Measurements from ENCODE around the gene COL11A2.
A peak's percentile ranks its signal among the peaks of the same experiment; 100 is the strongest.
"Not testable (repeated sequence)": the region's sequence is repeated elsewhere in the genome, so short reads cannot be mapped to it uniquely, and the experiment has no call there.

Gene COL11A2

GRCh38 chr6:33160728-33161344 is 31.4 kb downstream of the COL11A2 start:
- DNase-seq = peak in 24 of 58 donors; percentile 4 to 68 (median 16)

GRCh38 chr6:33160096-33160495 is 32.2 kb downstream of the COL11A2 start:
- no peak for DNase-seq

- DNase-seq = no peak
These were observed 35.3 kb downstream of the COL11A2 start for GRCh38 chr6:33156964-33157363.

- no peak for DNase-seq
These were observed 35.7 kb downstream of the COL11A2 start for GRCh38 chr6:33156561-33156960.

GRCh38 chr6:33154349-33154748 is 37.9 kb downstream of the COL11A2 start:
- DNase-seq = no peak

GRCh38 chr6:33151050-33151449 is 41.2 kb downstream of the COL11A2 start:
- DNase-seq = no peak

GRCh38 chr6:33150560-33150959 is 41.7 kb downstream of the COL11A2 start:
- DNase-seq = not testable (repeated sequence)

- DNase-seq = peak in 5 of 58 donors; percentile 0 to 19 (median 8)
These were observed 44.2 kb downstream of the COL11A2 start for GRCh38 chr6:33147807-33148666.

- peak in 4 of 58 donors; percentile 5 to 22 (median 10) for DNase-seq
These were observed 47.9 kb downstream of the COL11A2 start for GRCh38 chr6:33144373-33144772.

GRCh38 chr6:33143113-33143770 is 49.0 kb downstream of the COL11A2 start:
- DNase-seq = no peak

- DNase-seq = no peak
These were observed 49.7 kb downstream of the COL11A2 start for GRCh38 chr6:33142501-33143070.

GRCh38 chr6:33140556-33140955 is 51.7 kb downstream of the COL11A2 start:
- no peak for DNase-seq

- DNase-seq = no peak
These were observed 52.6 kb downstream of the COL11A2 start for GRCh38 chr6:33139596-33140206.

- no peak for DNase-seq
These were observed 55.9 kb downstream of the COL11A2 start for GRCh38 chr6:33136310-33136900.

- no peak for DNase-seq
These were observed 60.2 kb downstream of the COL11A2 start for GRCh38 chr6:33132081-33132524.

GRCh38 chr6:33128318-33128717 is 63.9 kb downstream of the COL11A2 start:
- DNase-seq = no peak

GRCh38 chr6:33126101-33126714 is 66.1 kb downstream of the COL11A2 start:
- DNase-seq = peak in 18 of 58 donors; percentile 0 to 69 (median 14)

- no peak for DNase-seq
These were observed 67.3 kb downstream of the COL11A2 start for GRCh38 chr6:33124947-33125346.

- no peak for DNase-seq
These were observed 67.8 kb downstream of the COL11A2 start for GRCh38 chr6:33124525-33124901.

Data from anterior cingulate cortex (tissue), 58 donors.